ENCODE measurements around the gene CARS2.

Gene CARS2

DNA sequence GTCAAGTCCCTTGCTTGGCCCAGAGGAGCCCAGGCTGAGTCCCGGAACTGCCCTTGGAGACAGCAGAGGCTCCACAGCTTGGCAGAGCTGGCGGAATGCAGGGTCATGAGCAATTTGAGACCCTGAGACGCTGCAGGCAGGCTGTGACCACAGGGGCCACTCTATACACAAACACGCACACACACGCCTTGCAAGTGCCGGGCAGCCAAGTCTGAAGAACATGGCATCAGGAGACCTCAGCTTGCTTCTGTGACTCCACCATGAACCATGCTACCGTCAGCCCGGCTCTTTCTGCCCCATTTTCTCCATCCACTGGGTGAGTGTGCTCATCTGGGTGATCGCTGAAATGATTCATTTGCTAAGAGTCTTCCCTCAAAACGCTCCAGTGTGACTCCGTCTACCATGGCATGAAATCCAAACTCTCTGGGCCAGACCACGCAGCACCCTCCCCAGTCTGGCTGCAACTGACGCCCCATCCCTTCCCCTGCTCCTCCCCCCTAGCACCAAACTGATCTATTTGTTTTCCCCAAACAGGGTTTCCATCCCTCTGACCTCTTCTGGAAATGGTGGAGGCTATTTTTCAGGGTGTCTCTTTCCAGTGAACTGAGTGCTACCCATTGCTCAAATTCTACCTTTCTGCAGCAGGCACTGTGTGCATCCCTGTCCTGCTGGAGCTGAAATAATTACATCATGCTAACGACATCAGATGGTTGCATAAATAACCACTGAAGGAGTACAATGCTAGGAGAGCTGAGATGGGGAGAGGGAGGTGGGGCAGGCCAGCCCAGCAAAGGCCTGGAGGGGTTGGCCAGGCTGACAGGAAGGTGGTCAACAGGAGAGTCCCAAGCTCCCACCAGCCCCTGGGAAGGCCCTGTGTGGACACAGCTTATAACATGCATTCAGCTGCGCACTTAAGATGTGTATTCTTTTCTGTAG is 3.1 kb downstream of the CARS2 start:
- TF ChIP-seq, protein P1, sequence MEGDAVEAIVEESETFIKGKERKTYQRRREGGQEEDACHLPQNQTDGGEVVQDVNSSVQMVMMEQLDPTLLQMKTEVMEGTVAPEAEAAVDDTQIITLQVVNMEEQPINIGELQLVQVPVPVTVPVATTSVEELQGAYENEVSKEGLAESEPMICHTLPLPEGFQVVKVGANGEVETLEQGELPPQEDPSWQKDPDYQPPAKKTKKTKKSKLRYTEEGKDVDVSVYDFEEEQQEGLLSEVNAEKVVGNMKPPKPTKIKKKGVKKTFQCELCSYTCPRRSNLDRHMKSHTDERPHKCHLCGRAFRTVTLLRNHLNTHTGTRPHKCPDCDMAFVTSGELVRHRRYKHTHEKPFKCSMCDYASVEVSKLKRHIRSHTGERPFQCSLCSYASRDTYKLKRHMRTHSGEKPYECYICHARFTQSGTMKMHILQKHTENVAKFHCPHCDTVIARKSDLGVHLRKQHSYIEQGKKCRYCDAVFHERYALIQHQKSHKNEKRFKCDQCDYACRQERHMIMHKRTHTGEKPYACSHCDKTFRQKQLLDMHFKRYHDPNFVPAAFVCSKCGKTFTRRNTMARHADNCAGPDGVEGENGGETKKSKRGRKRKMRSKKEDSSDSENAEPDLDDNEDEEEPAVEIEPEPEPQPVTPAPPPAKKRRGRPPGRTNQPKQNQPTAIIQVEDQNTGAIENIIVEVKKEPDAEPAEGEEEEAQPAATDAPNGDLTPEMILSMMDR (IDR thresholded peaks at IDR 0.05) = no peak

GRCh38 chr13:110702089-110702488 is 3.8 kb downstream of the CARS2 start:
- TF ChIP-seq, protein P1 (IDR thresholded peaks at IDR 0.05) = no peak

DNA sequence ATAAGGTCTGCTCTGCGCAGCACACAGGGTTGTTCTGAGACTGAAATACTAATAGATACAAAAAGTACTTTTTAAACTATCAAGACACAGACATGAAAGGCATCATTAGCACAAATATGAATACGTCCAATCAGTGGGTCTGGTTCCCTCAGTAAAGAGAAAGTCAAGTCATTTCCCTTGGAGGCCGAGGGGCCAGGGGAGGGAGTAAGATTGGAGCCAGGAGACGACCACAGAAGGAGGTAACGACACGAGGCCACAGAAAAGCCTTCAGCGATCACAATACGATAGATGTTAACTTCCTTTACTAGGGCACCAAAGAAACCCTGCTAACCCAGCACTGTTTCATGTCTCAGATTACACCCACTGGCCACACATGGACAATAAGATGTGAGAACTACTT is 5.3 kb downstream of the CARS2 start:
- TF ChIP-seq, protein P1 (IDR thresholded peaks at IDR 0.05) = no peak

- TF ChIP-seq, protein P1 (IDR thresholded peaks at IDR 0.05) = no peak
These were observed 5.7 kb downstream of the CARS2 start for GRCh38 chr13:110700186-110700585.

DNA sequence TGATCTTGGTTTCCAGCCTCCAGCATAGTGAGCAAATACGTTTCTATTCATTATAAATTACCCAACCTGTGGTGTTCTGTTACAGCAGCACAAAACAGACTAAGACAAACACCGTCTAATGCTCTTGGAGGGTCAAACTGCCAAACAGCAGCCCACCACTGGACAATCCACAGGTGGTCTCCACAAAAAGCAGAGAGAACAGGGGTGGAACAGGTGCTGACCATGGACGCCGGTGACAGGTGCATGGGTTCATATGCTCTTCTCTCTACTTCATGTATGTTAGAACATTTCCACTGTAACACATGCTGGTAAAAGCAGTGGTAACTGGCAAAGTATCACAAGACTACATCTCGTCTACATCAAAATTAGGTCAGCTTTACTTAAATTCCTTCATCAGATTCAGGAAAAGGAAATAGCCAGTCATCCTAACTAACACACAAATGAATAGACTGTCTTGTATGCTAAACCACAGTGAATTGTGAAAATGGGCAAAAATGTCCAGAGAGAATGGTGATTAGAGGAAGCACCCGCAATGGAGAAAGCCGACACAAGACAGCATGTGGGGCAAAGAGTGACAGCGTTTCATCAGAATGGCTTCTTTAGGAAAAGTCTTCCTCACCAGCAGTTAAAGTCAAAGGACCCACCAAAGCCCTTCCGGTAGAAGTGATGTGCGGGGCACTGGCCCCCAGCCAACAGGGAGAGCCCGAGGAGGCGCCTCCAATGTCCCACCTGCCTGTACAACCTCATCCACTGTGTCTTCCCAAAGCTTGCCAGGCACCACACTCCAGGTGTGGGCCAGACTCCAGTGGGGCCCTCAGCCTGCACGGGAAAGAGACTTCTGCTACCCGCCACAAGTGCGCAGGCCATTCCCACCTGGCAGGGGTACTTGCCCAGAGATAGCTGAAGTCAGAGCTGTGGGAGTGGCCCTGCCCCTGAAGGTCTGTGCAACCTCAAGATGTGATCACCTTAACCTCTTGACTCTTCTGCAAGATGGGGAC is 6.5 kb downstream of the CARS2 start:
- TF ChIP-seq, protein P1 (IDR thresholded peaks at IDR 0.05) = no peak

- TF ChIP-seq, protein P1 (IDR thresholded peaks at IDR 0.05) = no peak
These were observed 7.2 kb downstream of the CARS2 start for GRCh38 chr13:110698689-110699088.

DNA sequence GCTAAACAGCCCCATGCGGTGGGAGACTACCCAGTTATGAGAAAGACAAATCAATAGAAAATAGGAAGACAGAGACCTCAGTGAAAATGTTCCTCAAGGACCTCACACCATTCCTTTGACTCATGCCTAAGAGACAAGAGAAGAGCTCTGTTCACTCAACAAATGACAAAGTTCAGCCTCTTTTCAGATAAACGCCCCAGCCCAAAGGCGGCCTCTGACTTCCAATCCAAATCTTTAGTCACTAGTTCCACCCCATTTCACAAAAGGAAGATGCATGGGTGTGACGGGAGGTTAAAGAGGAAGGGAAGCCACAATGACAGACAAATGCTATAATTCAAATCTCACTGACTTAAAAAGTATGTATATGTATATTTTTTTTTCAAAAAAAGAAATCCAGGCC is 8.1 kb downstream of the CARS2 start:
- TF ChIP-seq, protein P1 (IDR thresholded peaks at IDR 0.05) = no peak
